ENCODE results near the gene PA2G4.

DNA sequence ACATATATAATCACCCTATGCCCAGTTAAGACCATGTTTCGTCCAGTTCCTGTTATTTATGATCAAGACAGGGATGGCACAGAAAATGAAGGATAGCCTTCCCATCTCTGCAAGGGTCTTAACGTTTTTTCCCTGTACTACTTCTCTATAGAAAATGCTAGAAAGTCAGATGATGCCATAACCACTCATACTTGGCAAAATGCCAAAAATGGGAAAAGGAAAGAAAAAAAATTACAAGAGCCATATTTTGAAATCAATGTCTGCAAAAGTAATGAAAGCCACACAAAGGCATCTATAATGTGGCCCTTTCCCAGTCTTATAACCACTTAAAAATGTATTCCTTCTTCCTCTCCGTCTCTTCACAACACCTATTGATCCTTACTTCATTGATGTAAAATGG lies 46.2 kb downstream of the PA2G4 start:
- TF ChIP-seq SUZ12 (IDR thresholded peaks at IDR 0.05) (no peak), FOXK2 (IDR thresholded peaks at IDR 0.05) (no peak), FOXM1 (IDR thresholded peaks at IDR 0.05; ENCODE audit: borderline replicate concordance) (no peak), BHLHE40 (IDR thresholded peaks at IDR 0.05; ENCODE audit: borderline replicate concordance) (no peak), ARNT (IDR thresholded peaks at IDR 0.05) (no peak)
